BLaER1 (cell line): ENCODE results near the gene COG1.
A peak's percentile ranks its signal among the peaks of the same experiment; 100 is the strongest.

Experiments
- H3K27ac ChIP-seq: shearing (Covaris generic); formaldehyde crosslinking; 2 replicates; pipeline ENCODE4 v1.8.1; 2022
- H3K27me3 ChIP-seq: shearing (Covaris generic); formaldehyde crosslinking; 2 replicates; pipeline ENCODE4 v1.8.1; 2022
- H3K36me3 ChIP-seq: shearing (Covaris generic); formaldehyde crosslinking; 2 replicates; pipeline ENCODE4 v1.8.1; 2022
- H3K4me1 ChIP-seq: shearing (Covaris generic); formaldehyde crosslinking; 2 replicates; pipeline ENCODE4 v1.8.1; 2022
- H3K4me2 ChIP-seq: shearing (Covaris generic); formaldehyde crosslinking; 2 replicates; pipeline ENCODE4 v1.8.1; 2022
- H3K4me3 ChIP-seq: shearing (Covaris generic); formaldehyde crosslinking; 2 replicates; pipeline ENCODE4 v1.8.1; 2022
- H3K9ac ChIP-seq: shearing (Covaris generic); formaldehyde crosslinking; 2 replicates; pipeline ENCODE4 v1.8.1; 2022
- H3K9me3 ChIP-seq: shearing (Covaris generic); formaldehyde crosslinking; 2 replicates; pipeline ENCODE4 v1.8.1; 2022
- H4K20me1 ChIP-seq: shearing (Covaris generic); formaldehyde crosslinking; 2 replicates; pipeline ENCODE4 v1.8.1; 2022
- Cebpa-rat ChIP-seq: shearing (Covaris generic); IDR thresholded peaks from 2 replicates; pipeline ENCODE4 v1.8.1; 2022

COG1 gene

DNA sequence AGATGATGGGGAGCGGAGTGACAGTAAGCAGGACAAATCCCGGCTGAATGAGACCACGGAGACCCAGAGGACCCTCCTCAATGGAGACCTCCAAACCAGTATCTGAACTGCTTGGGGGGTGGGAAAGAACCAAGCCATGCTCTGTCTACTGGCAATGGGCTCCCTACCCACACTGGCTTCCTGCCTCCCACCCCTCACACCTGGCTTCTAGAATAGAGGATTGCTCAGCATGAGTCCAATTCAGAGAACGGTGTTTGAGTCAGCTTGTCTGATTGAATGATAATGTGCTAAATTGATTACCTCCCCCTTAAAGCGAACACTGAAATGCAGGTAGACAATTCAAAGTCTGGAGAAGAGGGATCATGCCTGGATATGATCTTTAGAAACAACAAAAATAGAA lies 22.5 kb upstream of the COG1 start:
- H3K27me3 ChIP-seq: peaks cover 29% of the 10 kb centered on the region
- peaks cover 38% of the 10 kb centered on the region for H3K4me1 ChIP-seq
- H4K20me1 ChIP-seq: peaks cover 17% of the 10 kb centered on the region
- no peaks in the 10 kb centered on the region for H3K36me3 ChIP-seq
- no peak overlapping the region for H3K9ac ChIP-seq
- TF ChIP-seq Cebpa-rat: no peak
- no peaks in the 10 kb centered on the region for H3K9me3 ChIP-seq
- no peak overlapping the region for H3K4me2 ChIP-seq
- no peak overlapping the region for H3K4me3 ChIP-seq
- H3K27ac ChIP-seq: no peak overlapping the region

DNA sequence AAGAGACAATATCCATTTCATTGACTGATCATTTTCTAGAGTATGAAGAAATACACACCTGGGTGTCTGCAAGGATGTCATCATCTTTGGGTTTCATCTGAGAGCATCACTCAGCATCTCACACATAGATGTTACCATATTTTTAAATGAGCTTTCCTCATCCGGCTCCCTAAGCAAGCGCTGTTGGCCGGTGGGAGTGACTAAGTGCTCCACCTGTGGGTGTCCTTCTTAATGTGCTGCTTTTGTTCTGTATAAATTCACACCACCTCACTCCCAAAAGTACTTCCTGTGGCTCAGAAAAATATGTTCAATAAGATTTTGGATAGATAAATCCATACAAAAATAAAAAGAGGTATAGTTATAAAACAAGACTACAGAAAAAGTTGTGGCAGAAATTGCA lies 20.6 kb upstream of the COG1 start:
- H3K9ac ChIP-seq: no peak overlapping the region
- no peak overlapping the region for H3K4me2 ChIP-seq
- no peaks in the 10 kb centered on the region for H3K9me3 ChIP-seq
- no peak overlapping the region for H3K27ac ChIP-seq
- H3K27me3 ChIP-seq: peaks cover 10% of the 10 kb centered on the region
- H3K4me3 ChIP-seq: no peak overlapping the region
- TF ChIP-seq Cebpa-rat: no peak
- peaks cover 19% of the 10 kb centered on the region for H3K4me1 ChIP-seq
- H4K20me1 ChIP-seq: no peaks in the 10 kb centered on the region
- H3K36me3 ChIP-seq: no peaks in the 10 kb centered on the region

DNA sequence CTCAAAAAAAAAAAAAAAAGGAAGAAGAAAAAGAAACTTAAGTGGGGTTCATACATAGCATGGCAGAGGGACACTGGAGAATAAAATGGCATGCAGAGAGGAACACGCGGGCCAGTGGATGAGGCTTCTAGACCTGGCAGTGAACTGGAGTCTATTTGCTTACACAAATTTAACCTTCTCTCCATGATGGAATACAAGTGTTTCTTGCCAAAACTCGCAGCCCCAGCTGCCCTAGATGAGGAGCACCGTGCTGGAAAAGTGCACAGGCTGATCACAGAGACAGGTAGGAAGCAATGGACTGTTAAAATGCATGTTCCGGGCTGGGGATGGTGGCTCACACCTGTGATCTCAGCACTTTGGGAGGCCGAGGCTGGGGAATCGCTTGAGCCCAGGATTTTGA lies 18.7 kb upstream of the COG1 start:
- Histone ChIP-seq H3K36me3 (no peaks in the 10 kb centered on the region), H3K4me2 (no peak overlapping the region), H3K4me1 (peaks cover 5% of the 10 kb centered on the region; the same call in 1 of the 2 replicates), H4K20me1 (no peaks in the 10 kb centered on the region), H3K27me3 (no peaks in the 10 kb centered on the region), H3K9ac (no peak overlapping the region), H3K27ac (no peak overlapping the region), H3K9me3 (no peaks in the 10 kb centered on the region), H3K4me3 (no peak overlapping the region)
- TF ChIP-seq Cebpa-rat: no peak

DNA sequence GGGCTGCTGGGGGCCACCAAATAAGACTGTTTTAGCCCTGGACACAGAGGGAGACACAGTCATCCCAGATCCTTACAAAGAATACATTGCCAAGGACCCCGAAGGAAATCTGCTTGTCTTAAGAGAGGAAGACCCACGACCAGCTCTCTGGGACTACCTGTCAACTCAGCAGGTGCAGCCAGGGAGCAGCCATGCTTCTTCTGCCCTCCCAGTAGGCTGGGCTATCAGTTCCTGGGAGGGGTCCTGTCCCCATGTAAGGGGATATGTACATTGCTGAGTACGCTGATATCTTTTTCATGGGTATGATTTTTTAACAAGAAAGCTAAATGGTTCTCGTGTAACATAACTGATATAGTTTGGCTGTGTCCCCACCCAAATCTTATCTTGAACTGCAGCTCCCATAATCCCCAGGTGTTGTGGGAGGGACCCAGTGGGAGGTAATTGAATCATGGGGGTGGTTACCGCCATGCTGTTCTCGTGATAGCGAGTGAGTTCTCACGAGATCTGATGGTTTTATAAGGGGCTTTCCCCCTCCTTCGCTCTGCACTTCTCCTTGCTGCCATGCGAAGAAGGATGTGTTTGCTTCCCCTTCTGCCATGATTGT lies 16.8 kb upstream of the COG1 start:
- no peaks in the 10 kb centered on the region for H3K9me3 ChIP-seq
- no peak overlapping the region for H3K4me3 ChIP-seq
- no peaks in the 10 kb centered on the region for H4K20me1 ChIP-seq
- no peak overlapping the region for H3K9ac ChIP-seq
- peaks cover 1% of the 10 kb centered on the region; the same call in 1 of the 2 replicates for H3K4me1 ChIP-seq
- no peak overlapping the region for H3K4me2 ChIP-seq
- no peak overlapping the region for H3K27ac ChIP-seq
- TF ChIP-seq Cebpa-rat: no peak
- H3K36me3 ChIP-seq: no peaks in the 10 kb centered on the region
- no peaks in the 10 kb centered on the region for H3K27me3 ChIP-seq

DNA sequence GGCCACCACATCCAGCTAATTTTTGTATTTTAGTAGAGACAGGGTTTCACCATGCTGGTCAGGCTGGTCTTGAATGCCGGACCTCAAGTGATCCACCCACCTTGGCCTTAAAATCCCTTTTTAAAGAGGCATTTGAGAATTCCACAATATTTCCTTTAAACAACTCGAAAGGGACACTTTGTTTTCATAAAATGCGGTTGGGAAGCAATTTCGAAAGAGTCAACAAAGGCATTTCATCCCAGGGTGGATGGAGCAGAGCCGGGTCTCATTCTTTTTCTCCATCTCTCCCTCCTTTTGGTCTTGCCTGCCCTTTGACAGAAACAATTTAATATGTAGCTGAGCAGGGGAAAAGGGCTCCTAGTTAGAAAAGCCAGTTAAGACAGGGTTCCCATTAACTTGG lies 13.5 kb upstream of the COG1 start:
- H3K4me2 ChIP-seq: no peak overlapping the region
- no peaks in the 10 kb centered on the region for H3K36me3 ChIP-seq
- H3K9me3 ChIP-seq: no peaks in the 10 kb centered on the region
- H3K27me3 ChIP-seq: no peaks in the 10 kb centered on the region
- H3K27ac ChIP-seq: no peak overlapping the region
- H4K20me1 ChIP-seq: no peaks in the 10 kb centered on the region
- H3K4me1 ChIP-seq: peaks cover 12% of the 10 kb centered on the region
- no peak overlapping the region for H3K4me3 ChIP-seq
- H3K9ac ChIP-seq: no peak overlapping the region
- no peak for TF ChIP-seq Cebpa-rat

DNA sequence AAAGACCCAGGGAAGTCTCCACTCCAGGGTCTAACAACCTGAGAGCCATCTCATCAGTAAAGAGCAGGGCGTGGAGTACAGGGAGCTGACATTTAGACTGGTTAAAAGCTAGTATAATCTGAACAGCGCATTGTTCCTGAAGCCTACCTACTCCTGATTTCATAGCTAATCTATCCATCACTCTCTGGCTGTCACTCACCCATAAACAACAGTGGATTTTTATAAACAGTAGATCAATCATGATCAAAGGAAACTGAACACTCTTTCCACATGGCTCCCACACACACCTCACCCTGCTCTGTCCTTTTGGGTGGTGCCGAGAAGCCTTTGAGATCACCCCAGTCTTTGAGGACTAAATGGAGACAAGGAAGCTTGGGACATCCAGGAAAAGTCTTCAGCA lies 13.0 kb upstream of the COG1 start:
- no peak overlapping the region for H3K27ac ChIP-seq

DNA sequence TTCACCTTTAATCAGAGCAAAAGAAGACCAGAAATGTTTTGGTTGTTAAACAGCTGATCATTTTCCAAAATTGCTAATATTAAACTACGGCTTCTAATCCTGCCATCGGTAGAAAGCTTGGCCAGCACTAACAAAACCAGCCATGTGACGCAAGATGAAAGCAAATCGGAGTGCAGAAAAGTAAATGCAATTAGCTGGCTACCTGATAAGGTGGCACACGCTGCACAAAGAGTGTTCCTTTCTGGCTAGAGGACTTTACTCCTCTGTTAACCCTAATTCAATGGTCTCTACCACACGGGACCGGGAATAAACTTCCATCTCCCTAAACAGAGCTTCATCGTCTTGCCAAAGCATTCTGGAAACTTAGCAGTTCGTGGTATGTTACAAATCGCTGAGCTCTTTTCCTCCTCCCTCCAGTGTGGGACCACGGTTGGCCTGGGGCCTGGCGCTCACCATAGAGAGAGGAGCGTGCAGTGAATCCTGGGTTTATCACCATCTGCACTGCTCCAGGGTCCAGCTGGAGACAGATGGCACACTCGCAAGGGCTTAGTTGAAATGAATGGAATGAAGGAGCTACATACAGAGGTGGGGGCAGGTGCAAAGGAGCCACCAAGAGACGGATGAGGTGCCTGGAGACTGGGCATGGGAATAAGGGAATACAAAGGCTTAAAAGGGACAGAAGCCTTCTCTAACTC lies 10.1 kb upstream of the COG1 start:
- H3K9ac ChIP-seq: no peak overlapping the region
- H3K27me3 ChIP-seq: no peaks in the 10 kb centered on the region
- H3K4me1 ChIP-seq: peaks cover 19% of the 10 kb centered on the region
- H3K36me3 ChIP-seq: no peaks in the 10 kb centered on the region
- H3K27ac ChIP-seq: no peak overlapping the region
- no peaks in the 10 kb centered on the region for H3K9me3 ChIP-seq
- TF ChIP-seq Cebpa-rat: no peak
- H3K4me3 ChIP-seq: no peak overlapping the region
- no peaks in the 10 kb centered on the region for H4K20me1 ChIP-seq
- H3K4me2 ChIP-seq: no peak overlapping the region

More for the DNA sequence above, 13.0 kb upstream of the COG1 start:
- TF ChIP-seq Cebpa-rat: no peak
- no peaks in the 10 kb centered on the region for H3K27me3 ChIP-seq
- H3K4me3 ChIP-seq: no peak overlapping the region
- no peaks in the 10 kb centered on the region for H4K20me1 ChIP-seq
- H3K4me2 ChIP-seq: no peak overlapping the region
- no peaks in the 10 kb centered on the region for H3K36me3 ChIP-seq
- no peaks in the 10 kb centered on the region for H3K9me3 ChIP-seq
- H3K9ac ChIP-seq: no peak overlapping the region
- H3K4me1 ChIP-seq: peaks cover 17% of the 10 kb centered on the region

DNA sequence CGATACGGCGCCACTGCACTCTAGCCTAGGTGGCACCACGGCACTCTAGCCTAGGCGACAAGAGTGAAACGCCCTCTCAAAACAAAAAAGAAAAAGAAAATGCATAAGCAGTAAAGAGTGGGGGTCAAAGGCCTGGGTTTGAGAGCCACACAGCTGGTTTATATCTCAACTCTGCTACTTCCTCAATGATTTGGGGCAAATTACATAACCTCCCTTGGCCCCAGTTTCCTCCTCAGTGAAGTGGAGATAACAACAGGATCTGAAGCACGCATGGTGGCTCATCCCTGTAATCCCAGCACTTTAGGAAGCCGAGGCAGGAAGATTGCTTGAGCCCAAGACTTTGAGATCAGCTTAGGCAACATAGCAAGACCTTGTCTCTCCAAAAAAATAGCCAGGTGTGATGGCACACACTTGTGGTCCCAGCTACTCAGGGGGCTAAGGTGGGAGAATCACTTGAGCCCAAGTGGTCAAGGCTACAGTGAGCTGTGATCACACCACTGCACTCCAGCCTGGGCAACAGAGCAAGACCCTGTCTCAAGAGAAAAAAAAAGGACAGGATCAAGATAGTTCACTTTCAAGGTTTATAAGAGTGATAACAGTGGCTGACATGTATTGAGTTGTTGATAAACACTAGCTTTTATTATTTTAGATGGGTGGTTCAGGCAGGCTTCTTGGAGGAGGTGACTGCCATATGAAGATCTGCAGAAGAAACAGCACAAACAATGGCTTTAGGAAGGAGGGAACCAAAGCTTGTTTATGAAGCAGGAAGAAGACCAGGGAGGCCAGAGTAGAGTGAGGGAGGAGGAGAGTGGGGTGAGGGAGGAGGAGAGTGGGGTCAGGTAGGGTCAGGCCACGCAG lies 8.5 kb upstream of the COG1 start:
- no peak overlapping the region for H3K9ac ChIP-seq
- no peaks in the 10 kb centered on the region for H3K9me3 ChIP-seq
- no peak for TF ChIP-seq Cebpa-rat
- no peaks in the 10 kb centered on the region for H3K27me3 ChIP-seq
- 0 out of 2 replicates have a peak overlapping the region, but pooled peaks have one; percentile 13 for H3K27ac ChIP-seq
- H3K4me3 ChIP-seq: no peak overlapping the region
- peaks cover 26% of the 10 kb centered on the region for H3K4me1 ChIP-seq
- H3K4me2 ChIP-seq: peak overlapping the region; percentile 22
- no peaks in the 10 kb centered on the region for H3K36me3 ChIP-seq
- H4K20me1 ChIP-seq: no peaks in the 10 kb centered on the region

DNA sequence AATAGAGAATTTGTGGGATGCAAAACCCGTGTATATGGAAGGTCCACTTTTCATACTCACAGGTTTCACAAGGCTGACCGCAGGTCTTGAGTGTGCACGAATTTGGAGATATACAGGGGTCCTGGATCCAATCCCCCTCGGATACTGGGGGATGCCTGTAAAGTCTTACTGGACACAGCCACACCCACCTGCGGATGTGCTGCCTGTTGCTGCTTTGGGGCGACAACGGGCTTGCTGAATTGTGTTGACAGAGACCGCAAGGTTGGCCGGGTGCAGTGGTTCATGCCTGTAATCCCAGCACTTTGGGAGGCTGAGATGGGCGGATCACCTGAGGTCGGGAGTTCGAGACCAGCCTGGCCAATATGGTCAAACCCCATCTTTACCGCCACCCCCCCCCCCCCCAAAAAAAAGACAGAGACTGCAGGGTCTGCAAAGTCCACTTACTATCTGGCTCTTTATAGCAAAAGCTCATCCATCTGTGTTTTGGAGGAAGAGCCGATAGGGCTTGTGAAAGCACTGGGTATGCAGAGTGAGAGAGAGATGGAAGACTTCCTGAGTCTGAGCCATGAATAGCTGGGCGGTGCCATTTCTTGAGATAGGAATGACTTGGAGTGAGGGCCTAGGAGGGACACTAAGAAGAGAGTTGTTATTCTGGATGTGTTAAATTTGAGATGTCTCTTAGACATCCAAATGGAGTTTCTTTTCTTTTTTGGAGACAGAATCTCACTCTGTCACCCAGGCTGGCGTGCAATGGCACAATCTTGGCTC lies 6.4 kb upstream of the COG1 start:
- Histone ChIP-seq H3K27me3 (no peaks in the 10 kb centered on the region), H3K4me1 (peaks cover 47% of the 10 kb centered on the region), H3K9me3 (no peaks in the 10 kb centered on the region), H3K36me3 (no peaks in the 10 kb centered on the region), H3K4me3 (no peak overlapping the region), H3K9ac (no peak overlapping the region), H3K4me2 (no peak overlapping the region), H3K27ac (no peak overlapping the region), H4K20me1 (no peaks in the 10 kb centered on the region)
- TF ChIP-seq Cebpa-rat: no peak
